Measurements from ENCODE around the gene FAM72B.
"Not testable (repeated sequence)": the region's sequence is repeated elsewhere in the genome, so short reads cannot be mapped to it uniquely, and the experiment has no call there.

- TF ChIP-seq CTCF, POLR2AphosphoS5 (IDR thresholded peaks at IDR 0.05): not testable (repeated sequence)
Observed at GRCh38 chr1:121187914-121188313, 3.8 kb upstream of the FAM72B start.
